ENCODE results near the gene DYSF.

The DYSF gene

DNA sequence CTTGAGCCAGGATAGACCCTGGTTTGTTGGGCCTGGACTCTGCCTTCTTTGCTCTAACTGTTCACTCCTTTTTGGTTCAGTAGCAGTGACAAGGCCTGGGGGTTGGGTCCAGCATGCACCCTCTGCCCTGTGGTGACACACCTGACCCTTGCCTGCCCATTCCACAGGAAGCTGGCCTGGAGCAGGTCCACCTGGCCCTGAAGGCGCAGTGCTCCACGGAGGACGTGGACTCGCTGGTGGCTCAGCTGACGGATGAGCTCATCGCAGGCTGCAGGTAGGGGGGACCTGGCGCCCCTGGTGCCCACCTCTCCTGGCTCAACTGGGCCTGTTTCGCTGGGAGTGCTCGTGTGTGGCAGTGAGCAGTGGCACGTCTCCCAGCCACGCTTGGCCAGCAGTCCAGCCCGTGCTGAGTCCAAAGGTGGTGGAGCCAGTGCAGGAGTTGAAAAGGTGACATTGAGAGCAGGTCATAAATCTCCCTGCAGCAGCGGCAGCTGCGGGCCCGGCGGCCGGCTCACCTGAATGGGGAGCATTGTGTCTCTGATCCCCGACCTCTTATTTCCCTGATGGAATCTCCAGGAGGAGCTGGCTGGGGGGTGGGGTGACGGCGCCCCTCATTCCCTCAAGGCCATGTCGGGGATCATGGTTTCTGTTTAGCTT lies 102.6 kb downstream of the DYSF start:
- no peak for DNase-seq

GRCh38 chr2:71556692-71557250 lies 103.4 kb downstream of the DYSF start:
- no peak for DNase-seq

GRCh38 chr2:71557321-71557720 lies 104.0 kb downstream of the DYSF start:
- no peak for DNase-seq

DNA sequence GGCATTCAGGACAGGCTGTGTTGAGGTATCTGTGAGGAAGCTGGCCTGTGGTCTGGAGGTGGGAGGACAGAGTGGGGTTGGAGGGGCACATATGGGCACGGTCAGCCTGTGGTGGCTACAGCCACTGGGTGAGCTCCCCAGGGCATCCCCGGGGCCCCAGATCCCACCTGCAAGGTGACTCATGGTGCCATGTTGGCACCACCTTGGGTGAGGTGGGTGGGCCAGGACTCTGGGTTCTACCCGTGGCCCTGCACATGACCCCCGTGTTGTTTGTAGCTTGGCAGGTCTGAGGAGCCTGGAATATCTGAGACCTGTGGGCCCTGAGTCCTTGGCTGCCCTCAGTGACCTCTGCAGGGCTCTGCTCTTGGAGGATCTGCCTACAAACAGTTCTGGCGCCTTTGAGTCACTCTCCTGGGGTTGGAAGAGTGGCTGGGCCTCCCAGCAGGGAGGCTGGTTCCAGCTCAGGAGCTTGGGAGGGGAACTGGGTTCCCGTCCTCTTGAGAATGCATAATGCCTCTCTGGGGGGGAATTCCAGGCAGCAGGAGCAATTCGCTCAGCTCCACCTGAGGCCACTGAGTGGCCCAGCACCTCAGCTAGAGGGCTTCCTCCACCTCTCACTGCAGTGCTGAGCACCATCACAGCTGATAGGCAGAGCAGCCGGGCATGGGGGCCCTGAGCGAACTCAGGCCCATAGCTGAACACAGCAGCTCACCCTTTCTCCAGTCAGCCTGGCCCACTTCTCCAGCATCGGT lies 105.1 kb downstream of the DYSF start:
- DNase-seq = no peak

DNA sequence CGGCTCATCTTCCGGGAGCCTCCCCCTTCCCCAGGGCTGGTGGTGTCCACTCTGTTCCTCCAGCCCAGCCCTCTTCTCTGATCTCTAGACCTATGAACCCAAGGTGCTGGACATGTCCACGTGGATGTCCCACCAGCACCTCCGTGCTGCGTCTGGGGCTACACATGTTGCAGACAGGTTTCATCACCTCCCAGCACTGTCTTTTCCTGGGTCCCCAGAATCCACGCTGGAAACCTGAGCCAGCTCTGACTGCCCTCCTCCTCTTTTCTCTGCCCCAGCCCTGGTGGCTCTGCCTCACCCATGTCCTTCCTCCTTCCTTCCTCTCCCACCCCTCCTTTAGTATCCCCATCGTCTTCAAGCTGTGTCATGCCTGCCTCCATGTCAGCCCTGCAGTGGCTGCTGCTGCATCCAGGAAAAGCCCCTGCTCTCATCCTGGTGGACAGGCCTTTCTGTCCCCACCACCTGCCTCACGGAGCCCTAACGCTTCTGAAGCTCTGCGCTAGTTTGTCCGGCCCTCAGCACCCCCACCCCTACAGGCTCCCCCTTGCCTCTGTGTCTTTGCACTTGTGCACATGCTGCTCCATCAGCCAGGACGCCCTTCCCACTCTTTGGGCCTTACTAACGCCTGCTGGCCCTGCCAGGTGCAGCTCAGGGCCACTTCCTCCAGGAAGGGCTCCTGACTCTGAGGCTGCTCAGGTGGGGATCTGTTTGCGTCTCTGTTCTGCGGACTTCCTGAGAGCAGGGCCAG lies 105.9 kb downstream of the DYSF start:
- DNase-seq = no peak

DNA sequence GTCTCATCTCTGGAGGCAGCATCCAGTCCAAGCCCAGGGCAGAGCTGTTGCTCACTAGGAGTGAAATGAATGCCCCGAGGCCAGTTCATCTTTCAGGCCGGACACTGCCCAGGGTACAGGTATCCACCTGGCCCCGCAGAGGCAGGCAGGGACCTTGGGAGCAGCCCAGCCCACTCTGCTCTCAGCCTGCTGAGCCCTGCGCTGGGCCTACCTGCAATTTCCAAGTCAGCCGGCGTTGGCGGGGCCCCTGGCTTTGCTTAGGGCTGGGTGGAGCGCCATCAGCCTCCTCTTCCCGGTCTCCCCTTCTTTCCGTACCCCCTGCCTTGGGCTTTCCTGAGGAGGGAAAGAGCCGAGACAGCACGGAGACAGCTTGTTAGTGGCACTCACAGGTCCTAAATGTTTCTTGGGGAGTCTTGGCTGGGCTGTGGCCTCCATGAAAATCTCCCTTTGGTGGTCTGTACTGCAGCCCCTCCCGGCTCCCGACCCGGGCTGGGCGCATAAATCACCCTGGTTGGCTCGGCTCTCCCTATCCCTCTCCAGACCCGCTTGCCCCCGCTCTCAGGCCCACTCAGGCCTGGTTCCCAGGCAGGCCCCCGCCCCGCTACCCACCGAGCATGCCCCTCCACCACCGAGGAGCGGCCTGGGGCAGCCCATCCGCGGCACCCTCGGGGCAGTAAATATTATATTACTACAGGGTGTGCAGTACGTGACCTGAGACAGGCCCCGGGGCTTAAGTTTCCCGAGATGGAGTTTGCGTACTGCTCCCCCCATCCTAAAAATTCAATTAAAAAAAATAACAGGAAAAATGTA lies 106.7 kb downstream of the DYSF start:
- no peak for DNase-seq

- no peak for DNase-seq
Observed at GRCh38 chr2:71560638-71561011, 107.3 kb downstream of the DYSF start.

- no peak for DNase-seq
Observed at GRCh38 chr2:71561441-71562267, 108.3 kb downstream of the DYSF start.

DNA sequence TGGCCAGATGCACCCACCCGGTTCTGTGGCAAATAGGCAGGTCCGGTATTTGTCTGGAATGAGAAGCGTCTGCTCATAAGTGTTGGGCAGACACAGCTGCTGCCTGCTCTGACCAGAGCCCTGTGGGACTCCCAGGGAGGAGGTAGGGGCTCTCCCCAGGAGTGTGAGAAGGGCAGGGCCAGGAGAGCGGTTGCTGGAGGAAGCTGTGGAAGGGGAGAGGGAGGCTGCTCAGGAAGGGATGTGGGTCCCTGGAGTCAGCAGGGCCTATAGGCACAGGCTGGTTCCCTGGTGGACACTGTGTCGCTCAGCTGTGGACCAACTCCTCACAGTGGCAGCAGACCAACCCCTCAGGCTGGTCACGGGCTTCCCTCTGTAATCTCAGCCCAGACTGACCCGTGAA lies 109.2 kb downstream of the DYSF start:
- DNase-seq = no peak

- no peak for DNase-seq
Observed at GRCh38 chr2:71563872-71564271, 110.5 kb downstream of the DYSF start.

DNA sequence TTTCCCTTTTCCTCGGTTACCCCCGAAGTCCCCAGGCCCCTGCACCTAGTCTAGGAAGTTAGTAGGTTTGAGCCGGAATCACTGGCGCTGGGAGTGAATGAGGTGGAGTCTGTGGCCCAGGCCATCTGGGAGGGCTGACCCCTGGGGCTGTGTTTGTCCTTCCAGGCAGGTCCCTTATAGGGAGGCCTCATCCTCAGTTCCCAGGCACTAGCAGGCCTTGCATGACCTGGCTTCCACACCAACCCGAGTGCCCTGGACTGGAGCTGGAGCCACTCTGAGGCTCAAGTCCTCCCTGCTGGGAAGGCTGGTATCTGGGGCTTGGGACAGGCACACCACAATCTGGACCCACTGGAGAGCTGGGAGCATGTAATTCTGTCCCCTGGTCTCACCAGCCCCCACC lies 111.0 kb downstream of the DYSF start:
- no peak for DNase-seq

DNA sequence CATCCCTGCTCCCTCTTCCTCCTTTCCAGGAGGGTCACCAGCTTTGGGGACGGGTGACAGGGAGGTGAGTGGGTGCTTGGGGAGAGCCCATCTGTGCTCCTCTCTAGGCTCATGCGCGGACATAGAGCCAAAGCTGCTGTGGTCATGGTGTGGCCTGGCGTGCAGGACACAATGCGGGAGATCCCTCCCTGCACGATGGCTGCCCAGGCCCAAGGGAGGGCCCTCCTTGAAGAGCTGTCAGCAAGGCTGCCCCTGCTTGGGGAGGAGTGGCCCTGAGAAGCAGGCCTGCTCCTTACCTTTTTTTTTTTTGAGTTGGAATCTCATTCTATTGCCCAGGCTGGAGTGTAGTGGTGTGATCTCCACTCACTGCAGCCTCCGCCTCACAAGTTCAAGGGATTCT lies 111.4 kb downstream of the DYSF start:
- DNase-seq = no peak

DNA sequence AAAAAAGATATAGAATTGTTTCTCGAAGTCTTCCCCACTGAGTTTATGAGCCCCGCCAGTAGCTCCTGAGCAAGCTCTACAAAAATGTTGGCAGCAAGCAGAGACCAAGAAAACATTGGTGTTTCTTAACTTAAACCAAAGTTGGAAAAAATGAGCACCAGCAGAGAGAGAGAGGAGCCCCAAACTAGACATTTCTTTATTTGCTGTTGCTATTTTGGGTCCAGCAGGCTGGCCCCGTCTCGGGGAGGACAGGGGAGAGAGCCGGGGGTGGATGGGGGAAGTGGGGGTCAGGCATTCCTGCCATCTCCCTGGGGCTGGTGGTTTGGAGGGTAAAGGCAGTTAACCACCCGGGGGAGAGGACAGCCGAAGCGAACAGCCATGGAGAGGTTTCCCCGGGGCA lies 113.0 kb downstream of the DYSF start:
- no peak for DNase-seq

DNA sequence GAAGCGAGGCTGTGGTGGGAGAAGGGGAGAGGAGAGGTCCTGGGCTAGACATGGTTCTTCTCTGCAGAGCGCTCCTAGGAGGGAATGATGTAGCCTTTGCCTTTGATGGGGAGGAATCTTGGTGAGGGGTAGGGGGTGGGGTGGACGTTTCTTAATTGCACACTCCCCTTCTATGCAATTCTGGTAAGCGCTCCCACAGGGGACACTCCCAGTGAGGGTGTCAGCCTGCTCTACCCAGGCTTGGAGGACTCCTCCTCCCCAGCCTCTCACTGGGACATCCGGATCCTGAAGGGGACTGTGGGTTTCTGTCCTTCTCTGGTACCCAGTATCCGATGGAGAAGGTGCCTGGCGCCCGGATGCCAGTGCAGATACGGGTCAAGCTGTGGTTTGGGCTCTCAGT lies 114.3 kb downstream of the DYSF start:
- no peak for DNase-seq

DNA sequence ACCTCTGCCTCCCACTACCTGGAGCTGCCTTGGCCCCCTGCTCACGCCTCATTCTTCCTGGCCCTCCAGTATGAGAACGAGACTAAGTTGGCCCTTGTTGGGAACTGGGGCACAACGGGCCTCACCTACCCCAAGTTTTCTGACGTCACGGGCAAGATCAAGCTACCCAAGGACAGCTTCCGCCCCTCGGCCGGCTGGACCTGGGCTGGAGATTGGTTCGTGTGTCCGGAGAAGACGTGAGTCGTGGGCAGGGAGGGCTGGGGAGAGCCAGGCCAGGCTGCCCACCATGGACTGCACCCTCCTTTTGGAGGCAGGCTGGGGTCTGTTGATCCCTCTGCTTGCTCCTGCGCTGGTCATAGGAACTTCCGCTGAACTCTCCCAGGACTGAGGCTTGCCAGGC lies 114.7 kb downstream of the DYSF start:
- no peak for DNase-seq

DNA sequence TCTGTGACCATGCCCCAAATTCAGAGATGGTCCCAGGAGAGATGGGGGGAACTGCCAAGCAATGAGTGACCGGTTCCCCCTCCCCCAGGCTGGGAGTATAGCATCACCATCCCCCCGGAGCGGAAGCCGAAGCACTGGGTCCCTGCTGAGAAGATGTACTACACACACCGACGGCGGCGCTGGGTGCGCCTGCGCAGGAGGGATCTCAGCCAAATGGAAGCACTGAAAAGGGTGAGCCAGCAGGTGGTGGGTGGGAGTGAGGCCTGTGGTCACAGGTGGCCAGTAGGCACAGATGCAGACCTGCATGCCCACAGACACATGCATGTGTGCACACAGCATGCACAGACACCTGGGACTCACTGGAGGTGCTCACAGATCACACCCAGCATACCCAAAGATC lies 117.2 kb downstream of the DYSF start:
- DNase-seq = no peak

DNA sequence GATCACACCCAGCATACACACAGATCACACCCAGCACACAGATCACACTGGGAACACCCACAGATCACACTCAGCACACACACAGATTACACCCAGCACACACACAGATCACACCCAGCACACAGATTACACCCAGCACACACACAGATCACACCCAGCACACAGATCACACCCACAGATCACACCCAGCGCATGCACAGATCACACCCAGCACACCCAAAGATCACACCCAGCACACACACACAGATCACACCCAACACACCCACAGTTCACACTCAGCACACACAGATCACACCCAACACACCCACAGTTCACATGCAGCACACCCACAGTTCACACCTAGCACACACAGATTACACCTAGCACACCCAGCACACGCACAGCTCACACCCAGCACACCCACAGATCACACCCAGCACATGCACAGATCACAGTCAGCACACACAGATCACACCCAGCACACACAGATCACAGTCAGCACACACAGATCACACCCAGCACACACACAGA lies 117.6 kb downstream of the DYSF start:
- DNase-seq = no peak

- DNase-seq = no peak
Observed at GRCh38 chr2:71571945-71572344, 118.6 kb downstream of the DYSF start.

GRCh38 chr2:71575966-71576365 lies 122.6 kb downstream of the DYSF start:
- no peak for DNase-seq

DNA sequence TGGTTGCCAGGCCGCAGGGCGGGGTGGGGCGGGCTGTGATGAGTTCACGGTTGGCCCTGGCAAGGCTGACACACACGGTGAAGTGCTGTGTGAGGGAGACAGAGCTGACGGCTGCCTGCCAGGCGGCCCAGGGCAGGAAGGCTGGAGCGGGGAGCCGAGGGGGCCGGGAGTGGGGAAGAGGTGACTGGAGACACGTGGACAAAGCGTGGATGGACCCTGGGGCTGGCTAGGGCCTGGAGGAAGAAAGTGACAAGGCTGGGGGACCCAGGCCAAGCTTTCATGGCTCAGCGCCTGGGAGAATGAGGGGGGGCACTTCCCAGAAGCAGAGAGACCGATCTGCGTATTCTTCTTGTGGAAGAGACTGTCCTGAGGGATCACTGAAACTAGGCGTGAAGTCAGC lies 123.2 kb downstream of the DYSF start:
- DNase-seq = no peak

GRCh38 chr2:71577209-71577608 lies 123.8 kb downstream of the DYSF start:
- DNase-seq = no peak
